Gastrocnemius medialis (tissue), 4 donors: Measurements from ENCODE around the gene CTTNBP2NL.

ENCODE experiments used
- CTCF ChIP-seq, 5 experiments: fragments of 450-650 bp in 3 of 5; fragments of 200-600 bp in 2 of 5; sonication (generic) in 2 of 5; IDR thresholded peaks in 4 of 5; conservative IDR thresholded peaks in 1 of 5; 1 replicate in 4 of 5; 2 replicates in 1 of 5; pipeline ENCODE4 v1.5.1; 2016 to 2019; ENCODE audit warnings: antibody characterized with exemption in 5 of 5, mild to moderate bottlenecking in 3 of 5, moderate library complexity in 3 of 5
- POLR2A ChIP-seq, 2 donors: fragments of 450-650 bp; IDR thresholded peaks; one replicate each; pipeline ENCODE4 v1.6.1; 2017; ENCODE audit warnings: antibody characterized with exemption in 2 of 2, mild to moderate bottlenecking in 2 of 2, moderate library complexity in 2 of 2

- TF ChIP-seq CTCF (IDR thresholded peaks at IDR 0.05 in 4 of 5, conservative IDR thresholded peaks at IDR 0.05 in 1 of 5) = no peak
- TF ChIP-seq POLR2A (IDR thresholded peaks at IDR 0.05) = no peak
Observed at GRCh38 chr1:112507921-112508277, 111.9 kb downstream of the CTTNBP2NL start.
